IPS-18c (cell line): ENCODE results near the gene SPPL3.

Experiments used
- H3K4me3 ChIP-seq: 2 replicates; pipeline ENCODE4 v1.7.0; 2013; ENCODE audit warnings: low read depth, mild to moderate bottlenecking, low read length, moderate library complexity; ENCODE audit not compliant: insufficient read depth
- H3K9me3 ChIP-seq: one replicate; pipeline ENCODE4 v1.6.1; 2013; ENCODE audit warnings: mild to moderate bottlenecking, low read length, moderate library complexity; ENCODE audit not compliant: control insufficient read depth, insufficient read depth

The SPPL3 gene

DNA sequence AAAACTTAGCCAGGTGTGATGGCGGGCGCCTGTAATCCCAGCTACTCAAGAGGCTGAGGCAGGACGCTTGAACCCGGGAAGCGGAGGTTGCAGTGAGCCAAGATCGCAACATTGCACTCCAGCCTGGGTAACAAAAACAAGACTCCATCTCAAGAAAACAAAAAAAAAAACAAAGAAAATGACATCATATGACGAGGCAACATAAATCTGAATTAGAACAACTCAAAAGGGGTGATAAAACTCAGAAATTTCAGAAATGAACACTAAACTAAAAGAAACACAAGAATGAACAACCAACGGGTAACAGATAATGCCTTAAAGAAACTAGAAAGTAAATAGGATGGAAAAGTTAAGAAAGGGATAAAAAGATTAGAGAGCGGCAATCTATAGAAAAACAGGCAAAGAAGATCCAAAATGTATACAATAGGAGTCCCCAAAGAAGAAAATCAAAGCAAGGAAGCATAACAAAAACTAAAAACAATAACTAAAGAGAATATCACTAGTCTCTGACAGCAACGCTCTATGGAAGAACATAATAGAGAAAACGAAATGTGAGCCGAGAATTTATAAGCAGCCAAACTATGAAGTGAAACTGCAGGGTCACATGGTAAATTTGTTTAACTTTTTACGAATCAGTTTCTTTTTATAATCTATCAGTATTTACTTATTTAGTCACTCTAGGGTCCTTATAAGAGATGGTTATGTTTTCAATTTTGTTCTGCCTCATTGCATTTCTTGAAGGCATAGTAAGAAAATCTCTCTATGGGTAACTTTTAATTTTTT lies 45.7 kb downstream of the SPPL3 start:
- Histone ChIP-seq H3K9me3 (no peaks in the 10 kb centered on the region), H3K4me3 (no peak overlapping the region)

DNA sequence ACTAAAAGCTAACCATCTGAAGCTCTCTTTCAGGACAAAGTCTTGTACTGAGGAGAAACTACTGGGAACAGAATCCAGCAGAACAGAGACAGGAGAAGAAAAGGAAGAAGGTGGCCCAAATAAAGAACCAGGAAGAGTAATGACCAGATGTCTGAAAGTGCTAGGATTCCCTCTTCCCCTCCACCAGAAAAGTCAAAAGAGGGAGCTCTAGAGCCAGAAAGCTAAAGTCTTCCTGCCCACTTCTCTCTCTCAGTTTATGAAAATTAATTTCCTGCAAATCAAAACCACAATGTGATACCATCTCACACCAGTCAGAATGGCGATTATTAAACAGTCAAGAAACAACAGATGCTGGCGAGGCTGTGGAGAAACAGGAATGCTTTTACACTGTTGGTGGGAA lies 47.2 kb downstream of the SPPL3 start:
- Histone ChIP-seq H3K9me3 (no peaks in the 10 kb centered on the region), H3K4me3 (no peak overlapping the region)

DNA sequence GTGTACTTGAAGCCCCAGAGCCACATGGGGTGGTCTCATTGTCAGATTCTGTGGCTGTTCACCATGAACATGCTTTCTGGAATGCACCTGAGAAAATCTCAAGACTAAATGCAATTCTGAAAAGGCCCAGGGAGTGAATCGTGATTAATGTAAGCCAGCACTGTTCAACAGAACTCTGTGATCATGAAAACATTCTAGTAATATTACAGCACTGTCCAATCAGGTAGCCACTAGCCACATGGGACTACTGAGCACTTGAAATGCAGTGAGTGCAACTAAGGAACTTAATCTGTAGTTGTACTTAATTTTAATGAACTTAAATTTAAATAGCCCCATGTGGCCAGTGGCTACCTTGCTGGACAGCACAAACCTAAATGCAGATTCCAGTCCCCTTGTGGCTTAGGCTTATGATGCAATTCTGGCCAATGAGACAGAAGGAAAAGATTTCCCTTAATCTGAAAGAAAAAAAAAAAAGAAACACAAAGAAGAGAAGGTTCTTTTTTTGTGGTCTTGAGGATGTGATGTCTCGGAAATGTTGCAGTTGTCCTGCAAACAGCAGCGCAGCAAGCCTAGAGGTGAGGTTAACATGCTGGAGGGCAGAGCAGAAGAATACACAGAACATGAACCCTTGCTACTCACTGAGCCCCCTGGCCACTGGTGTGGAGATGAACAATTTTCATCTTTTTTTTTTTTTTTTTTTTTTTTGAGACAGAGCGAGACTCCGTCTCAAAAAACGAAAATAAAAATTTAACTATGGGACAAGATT lies 48.2 kb downstream of the SPPL3 start:
- Histone ChIP-seq H3K4me3 (no peak overlapping the region), H3K9me3 (no peaks in the 10 kb centered on the region)

DNA sequence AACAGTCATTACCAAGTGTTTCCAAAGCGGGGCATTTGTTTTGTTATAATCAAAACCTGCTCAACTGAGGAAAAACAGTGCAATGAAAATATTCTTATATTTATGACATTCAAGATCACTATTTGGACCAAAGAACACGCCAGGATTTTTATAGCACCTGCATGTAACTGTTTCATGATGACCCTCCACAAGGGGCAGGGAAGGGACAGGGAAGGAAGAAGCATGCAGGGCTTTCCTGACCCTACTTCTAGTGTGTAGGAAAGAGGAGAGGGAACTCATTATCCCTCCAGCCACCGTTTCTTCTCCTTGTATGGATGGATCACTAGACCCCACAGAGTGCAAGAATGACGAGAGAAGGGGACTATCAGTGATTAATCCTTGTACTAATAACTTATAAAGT lies 49.4 kb downstream of the SPPL3 start:
- Histone ChIP-seq H3K4me3 (no peak overlapping the region), H3K9me3 (no peaks in the 10 kb centered on the region)

DNA sequence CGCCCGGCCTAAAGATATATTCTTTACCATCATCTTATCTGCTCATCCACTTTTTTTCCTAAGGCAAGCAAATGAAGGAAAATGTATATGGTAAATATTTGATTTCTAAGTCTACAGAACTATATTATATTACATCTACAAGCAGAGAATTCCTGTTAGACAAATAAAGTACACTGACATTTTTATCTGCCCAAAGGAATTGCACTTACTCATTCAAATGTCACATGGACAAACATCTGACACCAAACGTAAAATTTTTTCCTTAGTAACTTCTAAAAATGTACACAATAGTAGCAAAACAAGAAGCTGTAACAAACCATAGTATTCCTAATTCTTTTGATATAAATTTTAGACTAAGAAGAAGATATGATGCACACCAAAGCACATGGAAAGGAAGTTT lies 51.0 kb downstream of the SPPL3 start:
- Histone ChIP-seq H3K4me3 (no peak overlapping the region), H3K9me3 (no peaks in the 10 kb centered on the region)

DNA sequence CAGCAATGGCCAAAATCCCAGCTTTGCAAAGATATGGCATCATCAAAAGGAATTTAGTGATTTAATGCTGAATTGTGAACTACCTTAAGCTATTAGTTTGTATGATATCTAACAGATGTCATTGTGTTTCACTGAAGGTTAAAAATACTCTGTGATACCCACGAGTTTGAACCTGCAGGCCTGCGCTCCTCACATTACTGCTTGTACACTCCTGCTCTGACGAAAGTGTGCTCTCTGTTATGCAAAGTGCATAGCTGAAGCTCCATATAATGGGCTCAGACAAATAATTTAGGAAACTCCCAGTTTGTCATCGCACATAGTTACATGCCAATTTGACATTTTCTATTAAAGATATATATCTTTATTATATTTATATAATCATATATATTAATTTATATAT lies 52.2 kb downstream of the SPPL3 start:
- Histone ChIP-seq H3K9me3 (no peaks in the 10 kb centered on the region), H3K4me3 (no peak overlapping the region)

DNA sequence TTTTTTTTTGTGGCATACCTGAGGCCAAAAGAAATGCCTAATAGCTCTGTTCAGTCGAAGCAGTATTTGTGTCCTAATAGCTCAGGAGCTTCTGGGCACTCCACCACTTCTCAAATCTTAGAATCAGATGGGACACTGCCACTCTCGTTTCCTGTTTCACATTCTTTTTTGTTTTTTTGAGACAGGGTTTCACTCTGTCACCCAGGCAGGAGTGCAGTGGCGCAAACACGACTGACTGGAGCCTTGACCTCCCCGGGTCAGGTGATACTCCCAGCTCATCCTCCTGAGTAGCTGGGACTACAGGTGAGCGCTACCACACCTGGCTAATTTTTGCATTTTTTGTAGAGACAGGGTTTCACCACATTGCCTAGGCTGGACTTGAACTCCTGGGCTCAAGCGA lies 52.7 kb downstream of the SPPL3 start:
- Histone ChIP-seq H3K4me3 (no peak overlapping the region), H3K9me3 (no peaks in the 10 kb centered on the region)

DNA sequence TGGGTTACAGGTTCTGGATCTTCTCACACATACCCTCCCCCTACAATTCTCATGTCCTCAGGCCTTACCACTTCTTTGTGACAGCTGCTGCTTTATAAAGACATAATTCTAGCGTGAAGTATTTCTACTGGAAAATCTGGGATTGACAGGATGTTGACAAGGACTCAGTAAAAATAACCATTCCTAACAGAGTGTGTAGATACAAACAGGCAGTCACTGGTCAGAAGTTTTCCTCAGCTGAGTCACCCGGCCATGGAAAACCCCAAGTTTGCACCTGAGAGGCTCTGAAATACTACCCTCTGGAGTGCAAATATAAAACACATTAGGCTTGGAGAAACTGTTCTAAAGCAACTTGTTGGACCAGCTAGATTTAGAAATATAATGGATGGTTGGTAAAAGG lies 54.4 kb downstream of the SPPL3 start:
- Histone ChIP-seq H3K9me3 (no peaks in the 10 kb centered on the region), H3K4me3 (no peak overlapping the region)

DNA sequence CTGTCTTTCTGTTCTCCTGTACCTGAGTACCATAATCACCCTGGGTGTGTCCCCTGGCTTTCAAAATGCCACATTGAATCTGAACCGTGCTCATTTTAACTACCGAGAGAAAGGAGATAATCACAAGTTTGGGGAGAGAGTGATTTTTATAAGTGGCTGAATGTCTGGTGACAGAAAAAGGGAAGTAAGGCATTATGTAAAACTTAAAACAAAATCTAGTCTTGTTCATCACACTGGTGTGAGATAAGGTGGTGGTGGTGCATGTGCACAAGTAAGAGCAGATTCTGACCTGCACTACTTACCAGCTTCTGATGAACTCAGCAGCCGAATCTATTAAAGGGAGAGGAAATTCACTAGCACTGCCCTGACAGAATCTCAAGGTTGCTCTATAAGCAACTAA lies 56.3 kb downstream of the SPPL3 start:
- no peak overlapping the region for H3K4me3 ChIP-seq
- H3K9me3 ChIP-seq, result no peaks in the 10 kb centered on the region

DNA sequence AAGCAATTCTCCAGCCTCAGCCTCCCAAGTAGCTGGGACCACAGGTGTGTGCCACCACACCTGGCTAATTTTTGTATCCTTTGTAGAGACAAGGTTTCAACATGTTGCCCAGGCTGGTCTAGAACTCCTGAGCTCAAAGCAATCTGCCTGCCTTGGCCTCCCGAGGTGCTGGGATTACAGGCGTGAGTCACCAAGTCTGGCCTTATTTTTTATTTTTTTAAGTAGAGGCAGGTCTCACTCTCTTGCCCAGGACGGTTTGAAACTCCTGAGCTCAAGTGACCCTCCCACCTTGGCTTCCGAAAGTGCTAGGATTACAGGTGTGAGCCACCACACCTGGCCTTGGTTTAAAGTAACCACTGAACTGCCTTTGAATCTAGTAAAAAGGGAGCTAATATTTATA lies 56.8 kb downstream of the SPPL3 start:
- no peaks in the 10 kb centered on the region for H3K9me3 ChIP-seq
- H3K4me3 ChIP-seq, result no peak overlapping the region

DNA sequence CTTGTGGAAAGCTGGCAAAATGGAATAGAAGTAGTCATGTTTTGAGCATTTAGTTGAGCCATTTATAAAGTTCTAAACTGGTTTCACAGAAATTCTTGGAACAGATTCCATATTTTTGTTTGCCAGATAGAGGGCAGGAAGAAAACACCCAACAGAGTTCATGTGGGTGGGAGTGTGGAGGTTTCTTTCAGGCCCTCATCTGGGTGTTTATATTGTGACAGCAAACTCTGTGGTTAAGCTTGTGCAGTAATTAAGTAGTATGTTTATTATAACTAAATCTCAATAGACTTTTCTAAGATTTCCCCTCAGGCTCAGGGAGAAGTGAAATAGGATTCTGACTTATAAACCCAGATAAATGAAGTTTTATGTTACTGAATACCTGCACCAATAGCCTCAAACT lies 57.4 kb downstream of the SPPL3 start:
- H3K9me3 ChIP-seq, result no peaks in the 10 kb centered on the region

DNA sequence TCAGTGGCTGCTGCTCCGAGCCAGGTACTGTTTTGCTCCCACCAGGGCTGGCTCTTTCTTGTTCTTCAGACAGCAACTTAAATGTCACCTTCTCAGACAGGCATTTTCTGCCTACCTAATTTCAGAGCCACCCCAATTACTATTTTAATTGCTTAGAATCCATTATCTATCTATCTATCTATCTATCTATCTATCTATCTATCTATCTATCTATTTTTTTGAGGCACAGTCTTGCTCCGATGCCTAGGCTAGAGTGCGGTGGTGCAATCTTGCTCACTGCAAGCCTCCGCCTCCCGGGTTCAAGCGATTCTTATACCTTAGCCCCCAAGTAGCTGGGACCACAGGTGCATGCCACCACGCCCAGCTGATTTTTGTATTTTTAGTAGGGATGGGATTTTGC lies 58.5 kb downstream of the SPPL3 start:
- Histone ChIP-seq H3K4me3 (no peak overlapping the region), H3K9me3 (no peaks in the 10 kb centered on the region)

More for the DNA sequence above, 57.4 kb downstream of the SPPL3 start:
- H3K4me3 ChIP-seq, result no peak overlapping the region

DNA sequence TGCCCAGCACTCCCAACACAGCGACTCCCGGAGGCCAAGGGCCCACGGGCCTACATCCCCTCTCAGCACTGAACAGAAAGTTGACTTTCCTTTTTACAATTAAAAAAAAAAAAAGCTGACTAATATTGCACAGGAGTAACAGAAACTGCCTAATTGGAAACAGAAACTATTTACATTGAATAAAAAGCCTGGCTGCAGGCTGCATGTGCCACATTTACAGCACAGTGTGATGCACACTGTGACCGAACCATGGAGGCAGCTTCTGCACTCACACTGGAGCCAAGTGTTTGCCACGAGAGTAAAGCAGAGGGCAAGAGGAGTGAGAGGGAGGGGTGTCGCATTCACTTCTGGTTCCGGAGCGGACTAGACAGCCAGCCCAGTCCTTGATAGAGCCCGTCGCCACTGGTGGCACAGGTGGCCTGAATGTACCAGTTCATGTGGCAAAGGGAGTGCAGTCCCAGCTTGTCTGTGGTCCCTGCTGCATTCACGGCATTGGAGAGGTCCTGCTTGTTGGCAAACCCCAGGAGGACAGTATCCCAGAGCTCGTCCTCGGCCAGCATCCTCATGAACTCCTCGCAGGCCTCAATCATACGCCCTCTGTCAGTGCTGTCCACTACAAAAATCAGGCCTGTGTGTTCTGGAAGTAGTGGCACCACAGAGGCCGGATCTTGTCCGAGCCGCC lies 59.2 kb downstream of the SPPL3 start:
- H3K9me3 ChIP-seq, result no peaks in the 10 kb centered on the region
- H3K4me3 ChIP-seq, result no peak overlapping the region

DNA sequence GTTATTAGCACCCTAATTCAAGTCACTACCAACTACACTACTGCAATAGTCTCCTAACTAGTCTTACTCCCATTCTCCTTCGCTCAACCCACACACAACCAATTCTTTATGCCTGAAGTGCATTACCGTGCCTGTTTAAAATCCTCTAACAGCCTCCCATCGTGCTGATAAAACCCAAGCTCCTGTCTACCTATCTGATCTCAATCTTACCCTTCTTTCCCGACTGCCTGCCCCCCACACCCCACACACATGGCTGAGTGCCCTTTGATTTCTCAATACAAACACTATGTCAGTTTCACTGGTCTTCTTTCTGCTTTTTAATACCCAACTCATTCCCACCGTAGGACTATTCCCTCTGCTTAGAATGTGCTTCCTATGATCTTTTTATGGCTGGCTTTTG lies 59.9 kb downstream of the SPPL3 start:
- no peaks in the 10 kb centered on the region for H3K9me3 ChIP-seq
- no peak overlapping the region for H3K4me3 ChIP-seq

DNA sequence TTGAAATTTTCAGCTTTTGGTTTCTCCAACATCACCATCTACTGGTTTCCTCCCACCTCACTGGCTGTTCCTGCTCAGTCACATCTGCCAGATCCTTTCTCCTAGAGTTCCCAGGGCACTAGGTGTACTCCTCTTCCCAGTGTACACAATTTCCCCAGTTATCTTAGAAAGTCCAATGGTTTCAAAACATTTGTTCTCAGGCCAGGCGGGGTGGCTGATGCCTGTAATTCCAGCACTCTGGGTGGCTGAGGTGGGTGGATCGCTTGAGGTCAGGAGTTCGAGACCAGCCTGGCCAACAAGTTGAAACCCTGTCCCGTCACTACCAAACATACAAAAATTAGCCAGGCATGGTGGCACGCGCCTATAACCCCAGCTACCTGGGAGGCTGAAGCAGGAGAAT lies 60.7 kb downstream of the SPPL3 start:
- H3K9me3 ChIP-seq, result no peaks in the 10 kb centered on the region
- no peak overlapping the region for H3K4me3 ChIP-seq

DNA sequence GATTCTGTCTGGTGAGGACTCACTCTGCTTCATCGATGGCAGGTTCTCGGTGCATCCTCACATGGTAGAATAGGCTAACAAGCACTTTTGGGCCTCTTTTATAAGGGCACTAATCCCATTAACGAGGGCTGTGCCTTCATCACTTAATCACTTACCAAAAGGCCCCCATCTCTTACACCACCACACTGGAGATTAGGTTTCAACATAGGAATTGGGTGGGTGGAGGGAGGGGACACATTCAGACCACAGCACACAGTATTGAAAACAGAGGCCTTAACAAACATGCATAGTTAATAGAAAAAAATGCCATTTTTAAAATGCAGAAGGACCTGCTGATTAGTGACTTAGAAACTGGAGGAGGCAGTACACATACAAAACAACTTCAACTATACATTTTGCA lies 61.6 kb downstream of the SPPL3 start:
- H3K9me3 ChIP-seq, result no peaks in the 10 kb centered on the region
- H3K4me3 ChIP-seq, result no peak overlapping the region

DNA sequence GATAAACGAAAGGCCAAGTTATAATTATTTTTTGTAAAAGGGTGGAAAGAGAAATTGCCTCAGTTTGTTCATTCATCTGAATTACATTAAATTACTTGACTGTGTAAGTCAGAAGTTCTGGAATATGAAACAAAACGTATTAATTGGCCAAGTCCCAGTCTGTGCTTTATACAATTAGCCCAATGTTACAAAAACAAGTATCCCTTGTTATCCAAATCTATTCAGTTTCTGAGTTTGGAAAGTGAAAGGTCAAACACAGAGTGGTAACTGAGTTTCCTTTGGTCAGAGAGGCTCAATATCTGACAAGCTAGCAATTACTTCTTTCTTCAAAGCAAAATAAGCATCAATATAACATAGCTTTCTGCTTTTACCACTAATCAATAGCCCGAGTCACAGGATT lies 62.6 kb downstream of the SPPL3 start:
- no peaks in the 10 kb centered on the region for H3K9me3 ChIP-seq
- no peak overlapping the region for H3K4me3 ChIP-seq

DNA sequence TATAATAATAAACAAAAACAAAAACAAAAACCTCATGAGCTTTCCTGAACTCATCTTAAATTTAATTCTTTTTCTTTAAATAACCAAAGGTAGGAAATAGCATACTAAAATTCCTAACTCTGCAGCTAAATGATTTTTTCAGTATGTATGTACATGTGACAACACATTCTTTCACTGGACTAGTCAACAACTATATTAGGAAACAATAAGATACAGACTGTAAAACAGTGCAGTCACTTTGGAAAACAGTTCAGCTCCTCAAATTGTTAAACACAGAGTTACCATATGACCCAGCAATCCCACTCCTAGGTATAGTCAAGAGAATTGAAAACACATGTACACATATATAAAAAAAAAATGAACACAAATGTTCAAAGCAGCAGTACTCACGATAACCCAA lies 64.7 kb downstream of the SPPL3 start:
- H3K4me3 ChIP-seq, result no peak overlapping the region
- no peaks in the 10 kb centered on the region for H3K9me3 ChIP-seq
